HL-60 (cell line): ENCODE results near the gene ZNF256.
"Not testable (repeated sequence)": the region's sequence is repeated elsewhere in the genome, so short reads cannot be mapped to it uniquely, and the experiment has no call there.

ENCODE experiments used
- CTCF ChIP-seq: IDR thresholded peaks from one replicate; pipeline ENCODE4 v1.5.1; 2011; ENCODE audit warnings: low read length, control low read depth, inconsistent platforms; ENCODE audit not compliant: insufficient read depth
- GABPA ChIP-seq: IDR thresholded peaks from 2 replicates; pipeline ENCODE4 v1.6.1; 2012; ENCODE audit warnings: low read depth
- POLR2AphosphoS5 ChIP-seq: IDR thresholded peaks from 2 replicates; pipeline ENCODE4 v1.6.1; 2012; ENCODE audit warnings: low read depth
- TF ChIP-seq, protein P1 (sequence below): IDR thresholded peaks from 2 replicates; pipeline ENCODE4 v1.6.1; 2012; ENCODE audit warnings: low read depth; ENCODE audit not compliant: insufficient replicate concordance

- TF ChIP-seq CTCF = not testable (repeated sequence)
- TF ChIP-seq POLR2AphosphoS5 = peak; percentile 85
- TF ChIP-seq, protein P1, sequence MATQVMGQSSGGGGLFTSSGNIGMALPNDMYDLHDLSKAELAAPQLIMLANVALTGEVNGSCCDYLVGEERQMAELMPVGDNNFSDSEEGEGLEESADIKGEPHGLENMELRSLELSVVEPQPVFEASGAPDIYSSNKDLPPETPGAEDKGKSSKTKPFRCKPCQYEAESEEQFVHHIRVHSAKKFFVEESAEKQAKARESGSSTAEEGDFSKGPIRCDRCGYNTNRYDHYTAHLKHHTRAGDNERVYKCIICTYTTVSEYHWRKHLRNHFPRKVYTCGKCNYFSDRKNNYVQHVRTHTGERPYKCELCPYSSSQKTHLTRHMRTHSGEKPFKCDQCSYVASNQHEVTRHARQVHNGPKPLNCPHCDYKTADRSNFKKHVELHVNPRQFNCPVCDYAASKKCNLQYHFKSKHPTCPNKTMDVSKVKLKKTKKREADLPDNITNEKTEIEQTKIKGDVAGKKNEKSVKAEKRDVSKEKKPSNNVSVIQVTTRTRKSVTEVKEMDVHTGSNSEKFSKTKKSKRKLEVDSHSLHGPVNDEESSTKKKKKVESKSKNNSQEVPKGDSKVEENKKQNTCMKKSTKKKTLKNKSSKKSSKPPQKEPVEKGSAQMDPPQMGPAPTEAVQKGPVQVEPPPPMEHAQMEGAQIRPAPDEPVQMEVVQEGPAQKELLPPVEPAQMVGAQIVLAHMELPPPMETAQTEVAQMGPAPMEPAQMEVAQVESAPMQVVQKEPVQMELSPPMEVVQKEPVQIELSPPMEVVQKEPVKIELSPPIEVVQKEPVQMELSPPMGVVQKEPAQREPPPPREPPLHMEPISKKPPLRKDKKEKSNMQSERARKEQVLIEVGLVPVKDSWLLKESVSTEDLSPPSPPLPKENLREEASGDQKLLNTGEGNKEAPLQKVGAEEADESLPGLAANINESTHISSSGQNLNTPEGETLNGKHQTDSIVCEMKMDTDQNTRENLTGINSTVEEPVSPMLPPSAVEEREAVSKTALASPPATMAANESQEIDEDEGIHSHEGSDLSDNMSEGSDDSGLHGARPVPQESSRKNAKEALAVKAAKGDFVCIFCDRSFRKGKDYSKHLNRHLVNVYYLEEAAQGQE = not testable (repeated sequence)
- peak; percentile 77 for TF ChIP-seq GABPA
These were observed 31.1 kb downstream of the ZNF256 start, which contains the start of gene ZNF417 for GRCh38 chr19:57916168-57916995.
